Measurements from ENCODE around the gene PKDCC.
A peak's percentile ranks its signal among the peaks of the same experiment; 100 is the strongest.

Gene PKDCC

GRCh38 chr2:42048299-42049220 is 739 bp downstream of the PKDCC start:
- in situ Hi-C loops (cut with MboI; ENCODE audit: low sequenced_read_pairs): no loop called here
- Histone ChIP-seq H3K4me1 (peaks cover 2% of the 10 kb centered on the region; the same call in 1 of the 2 replicates), H3K36me3 (replicated peaks) (no peaks in the 10 kb centered on the region), H3K27me3 (ENCODE audit: low read depth) (peaks cover 4% of the 10 kb centered on the region; the same call in 1 of the 2 replicates), H3K4me3 (peak overlapping the region; percentile 29), H3K9me3 (no peaks in the 10 kb centered on the region)
- DNase-seq (ENCODE audit: low spot score in 2 of 2): no peak

- H3K27me3 ChIP-seq (ENCODE audit: low read depth): peaks cover under 1% of the 10 kb centered on the region; the same call in 1 of the 2 replicates
- H3K4me3 ChIP-seq: peak overlapping the region; percentile 23
- no peak for DNase-seq (ENCODE audit: low spot score in 2 of 2)
- peaks cover 2% of the 10 kb centered on the region; the same call in 1 of the 2 replicates for H3K4me1 ChIP-seq
- H3K9me3 ChIP-seq: no peaks in the 10 kb centered on the region
- no peaks in the 10 kb centered on the region for H3K36me3 ChIP-seq (replicated peaks)
- in situ Hi-C loops (cut with MboI; ENCODE audit: low sequenced_read_pairs): no loop called here
Measured at GRCh38 chr2:42049221-42050009, 1.6 kb downstream of the PKDCC start.

GRCh38 chr2:42050010-42050702 is 2.3 kb downstream of the PKDCC start:
- in situ Hi-C loops (cut with MboI; ENCODE audit: low sequenced_read_pairs): no loop called here
- H3K4me3 ChIP-seq: no peak overlapping the region
- no peaks in the 10 kb centered on the region for H3K36me3 ChIP-seq (replicated peaks)
- H3K4me1 ChIP-seq: peaks cover 2% of the 10 kb centered on the region; the same call in 1 of the 2 replicates
- H3K9me3 ChIP-seq: no peaks in the 10 kb centered on the region
- H3K27me3 ChIP-seq (ENCODE audit: low read depth): no peaks in the 10 kb centered on the region
- DNase-seq (ENCODE audit: low spot score in 2 of 2): no peak

- Histone ChIP-seq H3K9me3 (no peaks in the 10 kb centered on the region), H3K36me3 (replicated peaks) (no peaks in the 10 kb centered on the region), H3K4me3 (no peak overlapping the region), H3K4me1 (peaks cover 2% of the 10 kb centered on the region; the same call in 1 of the 2 replicates), H3K27me3 (ENCODE audit: low read depth) (no peaks in the 10 kb centered on the region)
- DNase-seq (ENCODE audit: low spot score in 2 of 2): no peak
- in situ Hi-C loops (cut with MboI; ENCODE audit: low sequenced_read_pairs): no loop called here
Measured at GRCh38 chr2:42050703-42051542, 3.1 kb downstream of the PKDCC start.

- no peak overlapping the region for H3K4me3 ChIP-seq
- no peaks in the 10 kb centered on the region for H3K36me3 ChIP-seq (replicated peaks)
- H3K27me3 ChIP-seq (ENCODE audit: low read depth): no peaks in the 10 kb centered on the region
- in situ Hi-C loops (cut with MboI; ENCODE audit: low sequenced_read_pairs): no loop called here
- no peaks in the 10 kb centered on the region for H3K9me3 ChIP-seq
- H3K4me1 ChIP-seq: peaks cover 2% of the 10 kb centered on the region; the same call in 1 of the 2 replicates
- no peak for DNase-seq (ENCODE audit: low spot score in 2 of 2)
Measured at GRCh38 chr2:42051543-42052235, 3.9 kb downstream of the PKDCC start.

DNA sequence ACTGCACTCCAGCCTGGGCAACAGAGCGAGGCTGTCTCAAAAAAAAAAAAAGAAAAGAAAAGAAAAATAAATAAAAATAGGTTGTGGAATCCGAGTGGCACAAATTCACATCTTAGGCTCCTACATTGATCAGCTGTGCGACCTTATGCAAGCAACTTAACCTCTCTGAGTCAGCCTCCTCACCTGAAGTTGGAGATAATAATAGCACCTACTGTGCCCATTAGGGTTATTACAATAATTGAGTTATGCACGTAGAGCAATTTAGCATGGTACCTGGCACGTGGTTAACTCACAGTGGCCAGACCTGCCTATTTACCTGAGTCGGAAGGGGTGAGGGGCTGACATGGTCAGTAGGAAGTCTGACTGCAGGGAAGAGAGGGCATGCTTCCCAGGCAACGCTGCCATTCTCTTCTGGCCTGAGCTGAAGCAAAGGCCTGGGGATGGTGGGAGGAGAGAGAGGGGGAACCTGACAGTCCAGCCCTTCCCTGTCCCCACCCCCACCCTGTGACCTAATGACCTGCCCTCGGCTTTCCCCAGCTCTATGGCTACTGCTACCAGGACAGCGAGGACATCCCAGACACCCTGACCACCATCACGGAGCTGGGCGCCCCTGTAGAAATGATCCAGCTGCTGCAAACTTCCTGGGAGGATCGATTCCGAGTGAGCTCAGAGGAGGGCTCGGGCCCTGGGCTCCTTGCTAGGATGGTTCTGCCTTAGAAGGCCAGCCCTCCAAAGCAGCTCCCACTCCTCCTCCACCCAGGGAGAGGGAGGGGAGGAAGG is 5.1 kb downstream of the PKDCC start:
- Histone ChIP-seq H3K36me3 (replicated peaks) (peaks cover 9% of the 10 kb centered on the region; the same call in 1 of the 2 replicates), H3K4me1 (peaks cover 2% of the 10 kb centered on the region; the same call in 1 of the 2 replicates), H3K4me3 (no peak overlapping the region), H3K9me3 (no peaks in the 10 kb centered on the region), H3K27me3 (ENCODE audit: low read depth) (no peaks in the 10 kb centered on the region)
- no peak for DNase-seq (ENCODE audit: low spot score in 2 of 2)
- in situ Hi-C loops (cut with MboI; ENCODE audit: low sequenced_read_pairs): no loop called here

DNA sequence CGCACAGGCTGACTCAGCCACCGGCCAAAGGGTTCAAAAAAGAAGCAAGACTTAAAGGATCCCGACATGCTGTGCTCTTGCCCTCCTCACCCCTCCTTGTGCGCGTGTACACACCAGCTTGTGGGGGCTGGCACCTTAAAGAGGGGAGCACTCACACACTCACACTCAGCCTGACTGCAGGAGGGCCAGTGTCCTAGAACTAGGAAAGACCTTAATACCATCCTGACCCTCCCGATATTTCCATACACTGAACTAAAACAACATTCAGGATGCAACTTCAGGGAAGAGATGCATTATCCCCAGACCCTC is 5.6 kb downstream of the PKDCC start:
- DNase-seq (ENCODE audit: low spot score in 2 of 2): no peak
- H3K4me3 ChIP-seq: no peak overlapping the region
- no peaks in the 10 kb centered on the region for H3K9me3 ChIP-seq
- peaks cover 2% of the 10 kb centered on the region; the same call in 1 of the 2 replicates for H3K4me1 ChIP-seq
- peaks cover 10% of the 10 kb centered on the region; the same call in 1 of the 2 replicates for H3K36me3 ChIP-seq (replicated peaks)
- in situ Hi-C loops (cut with MboI; ENCODE audit: low sequenced_read_pairs): no loop called here
- H3K27me3 ChIP-seq (ENCODE audit: low read depth): no peaks in the 10 kb centered on the region

- DNase-seq (ENCODE audit: low spot score in 2 of 2): no peak
- no peaks in the 10 kb centered on the region for H3K9me3 ChIP-seq
- H3K36me3 ChIP-seq (replicated peaks): peaks cover 10% of the 10 kb centered on the region; the same call in 1 of the 2 replicates
- no peaks in the 10 kb centered on the region; the same call in 1 of the 2 replicates for H3K4me1 ChIP-seq
- no peaks in the 10 kb centered on the region for H3K27me3 ChIP-seq (ENCODE audit: low read depth)
- H3K4me3 ChIP-seq: no peak overlapping the region
- in situ Hi-C loops (cut with MboI; ENCODE audit: low sequenced_read_pairs): no loop called here
Measured at GRCh38 chr2:42053791-42054701, 6.2 kb downstream of the PKDCC start.

DNA sequence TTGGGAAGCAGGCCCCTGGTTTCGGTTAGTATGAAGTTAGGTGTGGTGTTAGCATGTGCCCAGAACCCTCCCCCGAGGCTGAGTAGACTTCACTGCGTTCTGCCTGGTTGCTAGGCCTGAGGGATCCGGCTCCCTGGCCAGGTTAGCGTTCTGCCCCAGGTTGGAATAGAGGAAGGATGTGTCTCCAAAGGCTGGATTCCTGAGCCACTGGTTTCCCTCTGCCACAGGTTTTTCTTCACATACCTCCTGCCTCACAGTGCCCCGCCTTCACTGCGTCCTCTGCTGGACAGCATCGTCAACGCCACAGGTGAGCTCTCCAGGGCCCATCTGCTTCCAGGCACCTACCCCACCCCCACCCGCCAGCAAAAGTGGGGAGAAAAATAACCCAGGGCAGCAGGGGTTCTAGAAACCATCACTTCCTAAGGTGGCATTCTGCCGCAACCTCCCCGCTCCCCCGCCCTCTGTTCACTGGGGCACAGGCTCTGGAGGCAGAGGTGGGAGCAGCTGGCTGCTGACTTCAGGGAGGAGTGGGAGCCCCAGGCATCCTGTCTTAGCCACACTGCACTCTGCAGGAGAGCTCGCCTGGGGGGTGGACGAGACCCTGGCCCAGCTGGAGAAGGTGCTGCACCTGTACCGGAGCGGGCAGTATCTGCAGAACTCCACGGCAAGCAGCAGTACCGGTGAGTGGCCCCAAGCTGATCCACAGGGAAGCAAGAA is 7.1 kb downstream of the PKDCC start:
- H3K4me1 ChIP-seq: no peaks in the 10 kb centered on the region
- DNase-seq (ENCODE audit: low spot score in 2 of 2): no peak

GRCh38 chr2:42055573-42056514 is 8.0 kb downstream of the PKDCC start:
- no peak overlapping the region for H3K4me3 ChIP-seq
- H3K9me3 ChIP-seq: no peaks in the 10 kb centered on the region
- H3K4me1 ChIP-seq: no peaks in the 10 kb centered on the region; the same call in 1 of the 2 replicates
- in situ Hi-C loops (cut with MboI; ENCODE audit: low sequenced_read_pairs): no loop called here
- DNase-seq (ENCODE audit: low spot score in 2 of 2): no peak
- H3K27me3 ChIP-seq (ENCODE audit: low read depth): no peaks in the 10 kb centered on the region
- peaks cover 10% of the 10 kb centered on the region; the same call in 1 of the 2 replicates for H3K36me3 ChIP-seq (replicated peaks)

More for the DNA sequence above, 7.1 kb downstream of the PKDCC start:
- Histone ChIP-seq H3K4me3 (no peak overlapping the region), H3K36me3 (replicated peaks) (peaks cover 10% of the 10 kb centered on the region; the same call in 1 of the 2 replicates), H3K9me3 (no peaks in the 10 kb centered on the region), H3K27me3 (ENCODE audit: low read depth) (no peaks in the 10 kb centered on the region)
- in situ Hi-C loops (cut with MboI; ENCODE audit: low sequenced_read_pairs): no loop called here
